Kidney (tissue), 14 donors: ENCODE data around the gene ATAD3A. TPM values are rescaled to one million over a fixed set of nuclear protein-coding genes. Genes with fewer than 3 reads are reported as not detected.

Experiments
- DNase-seq, 5 donors: peaks; one replicate each; pipeline ENCODE4 v3.0.0-alpha.2; 2013 to 2020
- FAIRE-seq: peaks from 2 replicates; lab custom pipeline; 2012; peaks lifted over from hg19 to GRCh38; lab: Jason Lieb, UNC
- H3K27ac ChIP-seq, 2 donors: one replicate each; pipeline ENCODE4 v1.7.0; 2013; ENCODE audit warnings: low read depth in 2 of 2, low read length in 2 of 2, inconsistent platforms in 1 of 2
- H3K27me3 ChIP-seq: one replicate; pipeline ENCODE4 v1.7.1; 2013; ENCODE audit warnings: low read length, inconsistent platforms; ENCODE audit not compliant: control insufficient read depth, insufficient read depth
- H3K36me3 ChIP-seq, 3 donors: one replicate each; pipeline versions ENCODE4 v1.7.0 to v1.7.1; 2013; ENCODE audit warnings: low read length in 3 of 3, control low read depth in 1 of 3, inconsistent platforms in 1 of 3; ENCODE audit not compliant: insufficient read depth in 3 of 3, control insufficient read depth in 2 of 3
- H3K4me1 ChIP-seq, 3 donors: one replicate each; pipeline versions ENCODE4 v1.7.0 to v1.7.1; 2013; ENCODE audit warnings: low read length in 3 of 3, inconsistent platforms in 1 of 3, low read depth in 1 of 3; ENCODE audit not compliant: control insufficient read depth in 2 of 3, insufficient read depth in 2 of 3
- H3K4me3 ChIP-seq, 3 donors: one replicate each; pipeline versions ENCODE4 v1.7.0 to v1.8.1; 2013; ENCODE audit warnings: low read length in 3 of 3, control low read depth in 1 of 3, inconsistent platforms in 1 of 3
- H3K9ac ChIP-seq, 3 donors: one replicate each; pipeline versions ENCODE4 v1.7.0 to v1.7.1; 2013; ENCODE audit warnings: low read length in 3 of 3, control low read depth in 1 of 3, inconsistent platforms in 1 of 3
- H3K9me3 ChIP-seq, 3 donors: one replicate each; pipeline versions ENCODE4 v1.7.0 to v1.7.1; 2013; ENCODE audit warnings: low read length in 3 of 3, control low read depth in 1 of 3, inconsistent platforms in 1 of 3; ENCODE audit not compliant: control insufficient read depth in 2 of 3, insufficient read depth in 1 of 3
- intact Hi-C: fragments of 100-400 bp; cut with DNase I; formaldehyde crosslinking; loops from one replicate; pipeline ENCODE4 v1.11.1; 2022
- polyA plus RNA-seq: library from polyadenylated mRNA; stranded (reverse); fragments of 350-450 nt; fragmentation: Illumina TruSeq; extraction: RNeasy Lipid Tissue Mini Kit (QIAGEN cat#74804); gene quantifications from one replicate; pipeline ENCODE4 v1.2.3, GENCODE V29; 2014; ENCODE audit warnings: low read depth, low replicate concordance; ENCODE audit not compliant: insufficient read depth
- total RNA-seq: library from RNA; stranded (reverse); fragmentation: NEBNext Ultra II Directional; extraction: Animal tissue kit (Norgen Biotek cat#: 25700); gene quantifications from one replicate; pipeline ENCODE4 v1.2.1, GENCODE V29; 2021
- TF ChIP-seq, protein P1 (sequence below): IDR thresholded peaks from 3 replicates; pipeline ENCODE4 v1.5.1; 2012; ENCODE audit warnings: mild to moderate bottlenecking, moderate library complexity, borderline replicate concordance; ENCODE audit not compliant: insufficient read depth; ENCODE audit errors: extremely low read depth
- donor health status: control.
- donor health status: control.
- donor health status: control.
- donor health status: control.
- donor health status: control.
- donor health status: DM: yes; HTN: yes; CAD: no.
- donor health status: Normal renal cell carcinoma (clear cell type).

Gene ATAD3A
- total and polyA plus RNA-seq, 2 donors from 2014 or later, result 17.5 to 19.1 TPM

DNA sequence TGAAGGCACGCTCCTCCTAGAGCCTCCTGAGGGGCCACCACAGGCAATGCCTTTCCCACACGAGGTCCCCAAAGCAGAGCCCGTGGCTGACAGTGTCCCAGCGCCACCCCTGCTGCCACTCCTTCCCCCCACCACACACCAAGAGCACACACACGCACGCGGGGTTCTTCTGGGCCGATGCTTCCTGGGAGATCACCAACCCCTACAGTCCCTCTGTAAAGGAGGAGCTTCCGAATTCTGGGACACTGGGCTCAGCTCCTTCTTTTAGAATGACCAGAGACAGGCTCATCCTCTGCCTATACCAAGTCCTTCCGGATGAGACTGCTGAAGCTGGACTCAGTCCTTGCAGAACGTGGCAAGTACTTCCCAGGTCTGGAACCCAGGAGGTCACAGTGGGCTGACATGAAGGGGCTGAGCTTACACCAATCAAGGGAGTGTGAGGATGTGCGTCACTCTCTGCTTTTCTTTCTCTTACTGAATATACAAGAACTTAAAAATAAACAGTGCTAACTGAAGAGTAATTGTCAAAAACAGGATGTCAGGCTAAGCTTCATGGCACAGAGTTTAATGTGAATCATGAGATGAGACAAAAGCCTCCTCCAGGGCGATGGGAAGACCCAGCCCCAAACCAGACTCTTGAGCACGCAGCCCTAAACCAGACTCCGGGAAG, 50.0 kb downstream of the ATAD3A start:
- Histone ChIP-seq H3K36me3 (peaks cover 3 to 28% (median 23%) of the 10 kb centered on the region in 3 donors), H3K27ac (no peak overlapping the region), H3K9me3 (no peaks in the 10 kb centered on the region), H3K9ac (no peak overlapping the region), H3K4me3 (no peak overlapping the region), H3K4me1 (peaks cover 0 to 2% (median 0%) of the 10 kb centered on the region in 3 donors), H3K27me3 (no peaks in the 10 kb centered on the region)
- TF ChIP-seq, protein P1, sequence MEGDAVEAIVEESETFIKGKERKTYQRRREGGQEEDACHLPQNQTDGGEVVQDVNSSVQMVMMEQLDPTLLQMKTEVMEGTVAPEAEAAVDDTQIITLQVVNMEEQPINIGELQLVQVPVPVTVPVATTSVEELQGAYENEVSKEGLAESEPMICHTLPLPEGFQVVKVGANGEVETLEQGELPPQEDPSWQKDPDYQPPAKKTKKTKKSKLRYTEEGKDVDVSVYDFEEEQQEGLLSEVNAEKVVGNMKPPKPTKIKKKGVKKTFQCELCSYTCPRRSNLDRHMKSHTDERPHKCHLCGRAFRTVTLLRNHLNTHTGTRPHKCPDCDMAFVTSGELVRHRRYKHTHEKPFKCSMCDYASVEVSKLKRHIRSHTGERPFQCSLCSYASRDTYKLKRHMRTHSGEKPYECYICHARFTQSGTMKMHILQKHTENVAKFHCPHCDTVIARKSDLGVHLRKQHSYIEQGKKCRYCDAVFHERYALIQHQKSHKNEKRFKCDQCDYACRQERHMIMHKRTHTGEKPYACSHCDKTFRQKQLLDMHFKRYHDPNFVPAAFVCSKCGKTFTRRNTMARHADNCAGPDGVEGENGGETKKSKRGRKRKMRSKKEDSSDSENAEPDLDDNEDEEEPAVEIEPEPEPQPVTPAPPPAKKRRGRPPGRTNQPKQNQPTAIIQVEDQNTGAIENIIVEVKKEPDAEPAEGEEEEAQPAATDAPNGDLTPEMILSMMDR, result no peak
- intact Hi-C loops, result no loop called here
- FAIRE-seq, result no peak
- DNase-seq, result no peak

DNA sequence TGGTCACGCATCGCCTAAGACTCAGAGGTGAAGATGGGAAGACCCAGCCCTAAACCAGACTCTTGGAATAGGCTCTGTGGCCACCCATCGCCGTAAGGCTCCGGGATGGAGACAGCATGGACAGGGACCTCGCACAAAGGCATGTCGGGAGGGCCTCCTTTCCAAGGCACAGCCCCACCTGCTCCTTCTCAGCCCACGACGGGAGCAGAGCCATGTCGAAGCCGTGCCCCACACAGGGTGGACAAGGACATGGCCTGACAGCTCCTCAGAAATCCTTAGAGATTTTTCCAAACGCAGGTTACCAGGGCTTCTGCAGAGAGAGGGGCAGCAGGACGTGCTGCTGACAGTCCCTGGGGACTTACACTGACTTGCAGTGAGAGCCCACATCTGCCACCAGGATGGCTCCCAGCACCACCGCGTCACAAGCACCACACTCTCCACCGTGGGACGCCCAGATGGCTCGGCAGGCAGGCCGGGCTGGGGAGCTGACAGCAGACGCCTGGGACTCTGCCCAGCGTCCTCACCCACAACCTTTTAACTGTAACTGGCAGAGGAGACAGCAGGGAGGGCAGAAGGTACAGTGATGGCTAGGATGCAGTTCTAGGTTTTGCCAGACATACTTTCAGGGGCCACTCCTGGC, 50.7 kb downstream of the ATAD3A start:
- Histone ChIP-seq H3K36me3 (peaks cover 3 to 28% (median 23%) of the 10 kb centered on the region in 3 donors), H3K27ac (no peak overlapping the region), H3K4me1 (peaks cover 0 to 5% (median 0%) of the 10 kb centered on the region in 3 donors), H3K27me3 (no peaks in the 10 kb centered on the region), H3K9ac (no peak overlapping the region), H3K9me3 (no peaks in the 10 kb centered on the region), H3K4me3 (no peak overlapping the region)
- FAIRE-seq (no peak), DNase-seq (no peak)
- intact Hi-C loops, result no loop called here
- TF ChIP-seq, protein P1, result no peak

DNA sequence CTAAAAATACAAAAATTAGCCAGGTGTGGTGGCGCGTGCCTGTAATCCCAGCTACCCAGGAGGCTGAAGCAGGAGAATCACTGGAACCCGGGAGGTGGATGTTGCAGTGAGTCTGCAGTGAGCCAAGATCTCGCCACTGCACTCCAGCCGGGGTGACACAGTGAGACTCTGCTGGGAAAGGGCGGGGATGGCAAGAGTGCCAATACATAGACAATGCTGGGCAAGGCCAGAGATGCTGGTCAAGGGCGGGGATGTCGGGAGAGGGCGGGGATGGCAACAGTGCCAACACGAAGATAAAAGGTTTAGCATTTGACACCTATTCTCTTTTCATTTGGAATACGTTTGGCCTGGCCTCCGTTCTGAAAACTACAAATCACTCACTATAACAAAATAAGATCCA, 51.7 kb downstream of the ATAD3A start:
- no peak for DNase-seq
- FAIRE-seq, result no peak
- TF ChIP-seq, protein P1, result no peak
- no peaks in the 10 kb centered on the region for H3K9me3 ChIP-seq
- peaks cover 3 to 28% (median 23%) of the 10 kb centered on the region in 3 donors for H3K36me3 ChIP-seq
- no peak overlapping the region for H3K4me3 ChIP-seq
- H3K27ac ChIP-seq, result no peak overlapping the region
- H3K4me1 ChIP-seq, result peaks cover 0 to 9% (median 0%) of the 10 kb centered on the region in 3 donors
- intact Hi-C loops, result no loop called here
- no peak overlapping the region for H3K9ac ChIP-seq
- no peaks in the 10 kb centered on the region for H3K27me3 ChIP-seq
